ENCODE results near the gene CTSW.

CTSW gene

DNA sequence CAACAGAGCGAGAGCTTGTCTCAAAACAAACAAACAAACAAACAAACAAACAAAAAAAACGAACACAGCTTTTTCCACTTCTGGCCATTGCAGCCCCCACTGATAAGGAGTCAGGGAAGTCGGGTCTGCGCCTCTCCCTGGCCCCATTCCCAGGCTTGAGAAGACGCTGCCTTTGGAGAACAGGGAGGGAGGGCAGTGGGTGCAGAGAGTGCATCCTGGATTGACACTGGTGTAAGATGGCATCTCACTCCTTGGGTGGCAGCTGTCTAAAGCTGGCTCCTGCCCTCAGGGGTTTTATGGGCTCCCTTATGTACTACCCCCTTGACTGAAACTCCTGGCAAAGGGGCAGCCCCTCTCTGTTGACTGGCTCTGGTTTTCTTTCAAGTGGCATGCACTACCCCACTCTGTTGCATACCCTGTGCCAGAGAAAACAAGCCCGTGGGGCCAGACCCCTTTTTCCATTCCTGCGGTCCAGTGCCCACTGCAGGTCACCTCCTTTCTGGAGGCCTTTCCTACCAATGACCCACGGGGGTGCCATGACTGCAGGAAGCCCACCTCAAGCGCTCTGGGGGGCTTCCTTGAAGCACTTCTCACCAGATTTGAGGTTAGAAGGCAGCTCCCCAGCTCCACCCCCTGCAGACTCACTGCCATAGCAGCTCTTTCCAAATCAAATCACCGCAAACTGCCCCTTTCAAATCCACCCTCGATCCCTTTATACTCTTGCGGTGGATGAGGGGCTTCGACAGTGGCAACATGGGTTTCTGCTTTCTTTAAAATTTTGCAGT, 52.3 kb downstream of the CTSW start:
- no peak for DNase-seq

GRCh38 chr11:65932558-65932919, 52.9 kb downstream of the CTSW start:
- no peak for DNase-seq

All from T-helper 9 cell (primary cell).